ENCODE measurements around the gene DDX6.
"Not testable (repeated sequence)": the region's sequence is repeated elsewhere in the genome, so short reads cannot be mapped to it uniquely, and the experiment has no call there.

Gene DDX6

DNA sequence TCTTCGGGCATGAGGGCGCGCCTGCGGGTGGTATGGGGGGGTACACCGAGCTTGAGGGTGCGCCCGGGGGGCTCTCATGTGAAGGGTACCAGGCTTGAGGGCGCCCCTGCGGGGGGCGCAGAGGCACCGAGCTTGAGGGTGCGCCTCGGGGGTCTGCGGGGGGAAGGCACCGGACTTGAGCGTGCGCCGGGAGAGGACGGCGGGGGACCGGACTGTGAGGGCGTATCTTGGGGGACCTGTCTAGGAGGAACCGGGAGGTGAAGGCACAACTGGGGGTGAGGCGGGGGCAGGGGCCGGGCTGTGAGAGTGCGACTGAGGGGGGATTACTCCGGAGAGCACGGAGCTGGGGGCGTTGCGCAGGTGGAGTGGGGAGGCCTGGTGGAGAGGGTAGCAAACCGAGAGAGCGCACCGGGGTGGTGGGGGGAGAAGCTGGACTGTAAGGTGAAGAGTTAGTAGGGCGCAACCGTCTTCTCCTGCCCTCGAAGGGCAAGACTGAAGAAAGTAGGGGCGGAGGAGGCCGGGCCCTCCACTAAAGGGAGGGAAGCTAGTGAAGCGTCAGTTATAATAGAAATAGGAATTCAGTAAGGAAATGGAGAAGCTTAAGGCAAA, 1.1 kb upstream of the DDX6 start:
- DNase-seq (ENCODE audit: low read depth in 2 of 3, low spot score in 2 of 3) = peak in 1 of 3 experiments; percentile 19

DNA sequence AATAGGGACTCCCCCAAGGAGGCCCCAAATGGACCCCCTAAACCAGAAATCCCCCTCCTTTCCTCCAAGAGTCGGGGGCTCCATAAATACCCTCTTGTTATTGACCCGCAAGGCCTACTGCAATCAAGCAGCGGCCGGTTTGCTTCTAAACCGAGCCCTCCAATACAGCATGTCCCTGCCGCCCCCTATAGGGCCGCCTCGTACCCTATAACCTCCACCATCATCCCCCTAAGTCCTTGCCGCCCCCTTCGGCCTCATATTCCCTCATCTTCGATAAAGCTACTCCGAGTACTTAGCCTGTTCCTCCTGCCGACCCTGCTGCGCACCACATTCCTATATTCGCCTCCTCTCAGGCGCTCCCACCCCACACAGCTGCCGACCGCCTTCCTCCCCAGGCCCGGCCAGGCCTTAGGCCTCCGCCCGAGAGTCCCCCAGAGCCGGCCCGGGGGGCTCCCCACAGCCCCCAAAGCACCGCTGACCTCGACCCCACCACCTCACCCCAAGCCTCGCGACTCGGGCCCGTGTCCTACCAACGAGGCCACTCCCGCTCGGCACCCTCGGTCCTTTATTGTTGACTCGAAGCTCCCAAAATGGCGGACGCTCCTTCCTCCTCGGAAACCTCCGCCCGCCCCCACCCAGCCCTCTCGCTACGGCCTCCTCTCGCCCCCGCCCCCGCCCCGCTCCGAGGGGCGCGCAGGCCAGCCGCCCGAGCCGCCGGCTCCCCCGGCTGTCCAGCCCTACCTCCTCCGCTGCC, 430 bp downstream of the DDX6 start:
- DNase-seq (ENCODE audit: low read depth in 2 of 3, low spot score in 2 of 3) = peak; percentile 31 to 62 (median 50)

DNA sequence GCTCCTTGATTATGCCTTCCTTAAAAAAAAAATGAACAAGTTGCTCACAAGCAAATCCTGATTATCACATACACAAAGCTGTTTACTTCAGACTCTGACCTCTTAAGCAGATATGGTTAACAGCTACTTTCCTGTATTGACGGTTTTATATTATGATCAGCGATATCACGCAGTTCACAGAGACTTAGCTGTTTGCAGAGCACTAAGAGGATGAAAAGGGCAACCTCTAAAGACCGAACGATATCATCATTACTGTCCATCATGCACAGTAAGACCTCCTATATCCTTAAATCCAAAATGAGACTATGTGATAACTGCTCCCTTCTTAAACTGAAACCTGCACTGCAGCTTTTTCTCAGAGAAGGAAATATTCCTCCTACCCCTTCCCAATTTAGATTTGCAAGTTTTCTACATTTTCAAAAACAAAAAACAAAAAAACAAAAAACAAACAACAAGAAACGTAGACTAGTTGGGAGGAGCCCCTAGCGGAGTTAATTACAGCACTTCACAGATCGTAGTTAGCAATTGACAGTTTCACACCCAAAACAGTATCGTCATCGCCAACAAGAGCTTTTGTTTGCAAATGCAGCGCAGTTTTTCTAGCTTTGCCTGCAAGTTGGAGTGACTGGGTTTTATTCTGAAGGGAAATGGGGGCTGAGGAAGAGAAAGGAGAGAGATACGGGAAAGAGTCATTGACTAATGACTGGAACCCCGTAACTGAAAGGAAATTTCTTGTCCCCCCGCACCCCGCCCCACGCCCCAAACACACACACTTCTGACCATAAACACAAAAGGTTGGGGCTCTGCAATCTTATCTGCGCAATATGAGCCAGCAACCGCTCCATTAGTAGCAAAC, 1.2 kb downstream of the DDX6 start:
- DNase-seq (ENCODE audit: low read depth in 2 of 3, low spot score in 2 of 3) = peak in 1 of 3 experiments; percentile 11

DNA sequence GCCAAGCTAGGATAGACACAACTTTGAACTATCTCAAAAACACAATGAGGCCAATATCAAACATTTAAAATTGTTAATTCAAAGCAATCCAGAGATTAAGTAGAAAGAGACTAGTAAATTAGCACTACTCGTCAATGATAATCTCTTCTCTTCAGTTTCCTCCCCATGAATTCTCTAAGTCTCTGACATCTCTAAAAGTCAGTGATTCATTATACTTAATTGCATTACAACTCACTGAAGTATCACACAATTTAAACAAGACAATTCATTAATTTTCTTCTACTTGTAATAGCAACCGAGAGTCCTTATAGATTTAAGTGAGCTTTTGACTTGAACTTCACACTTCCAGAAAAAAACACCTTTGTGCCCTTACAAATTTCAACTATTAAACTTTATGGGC, 4.3 kb downstream of the DDX6 start:
- no peak for DNase-seq (ENCODE audit: low read depth in 2 of 3, low spot score in 2 of 3)

DNA sequence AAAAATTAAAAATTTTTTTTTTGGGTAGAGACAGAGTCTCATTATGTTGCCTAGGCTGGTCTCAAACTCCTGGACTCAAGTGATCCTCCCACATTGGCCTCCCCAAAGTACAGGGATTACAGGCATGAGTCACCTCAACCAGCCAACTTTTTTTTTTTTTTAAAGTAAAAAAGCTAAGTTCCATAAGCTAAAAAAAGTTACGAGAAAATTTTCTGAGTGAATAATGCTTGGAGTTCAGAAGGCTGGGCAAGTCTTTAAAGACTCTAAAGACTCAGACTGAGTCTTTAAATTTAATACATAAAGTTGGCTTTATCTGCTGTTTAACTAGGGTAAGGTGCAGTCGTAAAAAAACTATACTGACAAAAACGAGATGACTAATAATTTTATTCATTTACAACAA, 5.6 kb downstream of the DDX6 start:
- no peak for DNase-seq (ENCODE audit: low read depth in 2 of 3, low spot score in 2 of 3)

DNA sequence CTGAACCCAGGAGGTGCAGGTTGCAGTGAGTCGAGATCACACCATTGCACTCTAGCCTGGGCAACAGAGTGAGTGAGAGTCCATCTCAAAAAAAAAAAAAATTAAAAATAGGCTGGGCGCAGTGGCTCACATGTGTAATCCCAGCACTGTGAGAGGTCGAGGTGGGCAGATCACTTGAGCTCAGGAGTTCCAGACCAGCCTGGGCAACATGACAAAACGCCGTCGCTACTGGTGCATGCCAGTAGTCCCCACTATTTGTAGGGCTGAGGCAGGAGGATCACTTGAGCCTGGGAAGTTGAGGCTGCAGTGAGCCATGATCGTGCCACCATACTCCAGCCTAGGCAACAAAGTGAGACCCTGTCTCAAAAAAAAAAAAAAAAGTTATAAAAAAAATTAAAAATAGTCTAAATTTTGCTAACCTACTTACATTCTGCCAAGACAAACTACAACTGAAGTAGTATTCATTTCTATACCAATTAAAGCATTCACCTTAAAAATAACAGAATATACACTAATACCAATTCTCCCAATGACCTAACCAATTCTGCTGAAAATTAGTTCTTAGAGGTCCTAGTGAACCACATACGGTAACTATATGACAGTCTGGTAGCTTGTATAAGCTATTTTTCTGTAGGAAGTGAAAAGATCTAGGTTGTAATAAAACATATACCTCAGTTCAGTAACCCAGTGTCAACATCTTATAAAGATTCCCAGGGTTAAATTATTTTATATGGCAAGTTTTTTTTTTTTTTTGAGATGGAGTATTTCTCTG, 7.1 kb downstream of the DDX6 start:
- DNase-seq (ENCODE audit: low read depth in 2 of 3, low spot score in 2 of 3) = no peak

DNA sequence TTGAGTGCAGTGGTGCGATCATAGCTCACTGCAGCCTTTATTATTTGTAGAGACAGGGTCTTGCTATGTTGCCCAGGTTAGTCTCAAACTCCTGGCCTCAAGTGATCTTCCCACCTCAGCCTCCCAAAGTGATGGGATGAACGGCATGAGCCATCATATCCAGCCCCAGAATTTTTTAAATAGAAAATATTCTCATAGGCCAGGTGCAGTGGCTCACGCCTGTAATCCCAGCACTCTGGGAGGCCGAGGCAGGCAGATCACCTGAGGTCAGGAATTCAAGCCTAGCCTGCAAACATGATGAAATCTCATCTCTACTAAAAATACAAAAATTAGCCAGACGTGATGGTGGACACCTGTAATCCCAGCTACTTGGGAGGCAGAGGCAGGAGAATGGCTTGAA, 7.6 kb downstream of the DDX6 start:
- not testable (repeated sequence) for DNase-seq (ENCODE audit: low read depth in 2 of 3, low spot score in 2 of 3)

DNA sequence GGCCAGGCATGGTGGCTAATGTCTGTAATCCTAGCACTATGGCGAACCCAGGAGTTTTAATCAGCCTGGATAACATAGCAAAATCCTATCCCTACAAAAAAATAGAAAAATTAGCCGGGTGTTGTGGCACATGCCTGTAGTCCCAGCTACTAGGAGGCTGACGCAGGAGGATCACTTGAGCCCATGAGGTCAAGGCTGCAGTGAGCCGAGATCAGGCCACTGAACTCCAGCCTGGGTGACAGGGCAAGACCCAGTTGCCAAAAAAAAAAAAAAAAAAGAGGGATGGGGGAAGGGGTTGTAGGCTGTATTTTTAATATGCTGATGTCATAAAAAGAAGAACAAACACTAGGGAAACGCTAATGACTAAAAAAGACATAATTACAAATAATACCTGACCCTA, 12.1 kb downstream of the DDX6 start:
- DNase-seq (ENCODE audit: low read depth in 2 of 3, low spot score in 2 of 3) = no peak

DNA sequence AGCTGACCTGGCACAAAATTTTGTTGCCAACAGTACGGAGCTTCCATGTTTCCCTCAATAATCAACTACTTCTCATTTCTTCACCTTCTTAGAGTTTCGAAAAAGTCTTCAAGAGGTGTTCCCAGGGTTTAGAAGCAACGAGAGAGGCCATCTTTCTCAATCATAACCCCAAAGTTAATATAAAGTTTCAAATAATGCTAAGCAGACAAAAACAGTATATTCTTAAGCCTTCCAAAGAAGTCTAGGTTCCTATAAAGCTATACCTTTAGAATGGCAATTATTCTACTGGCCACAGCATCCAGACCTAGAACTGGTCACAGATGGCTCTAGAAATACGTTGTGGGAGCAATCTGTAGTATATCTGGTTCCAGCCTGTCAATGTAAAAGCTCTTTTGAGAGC, 16.9 kb downstream of the DDX6 start:
- DNase-seq (ENCODE audit: low read depth in 2 of 3, low spot score in 2 of 3) = no peak

DNA sequence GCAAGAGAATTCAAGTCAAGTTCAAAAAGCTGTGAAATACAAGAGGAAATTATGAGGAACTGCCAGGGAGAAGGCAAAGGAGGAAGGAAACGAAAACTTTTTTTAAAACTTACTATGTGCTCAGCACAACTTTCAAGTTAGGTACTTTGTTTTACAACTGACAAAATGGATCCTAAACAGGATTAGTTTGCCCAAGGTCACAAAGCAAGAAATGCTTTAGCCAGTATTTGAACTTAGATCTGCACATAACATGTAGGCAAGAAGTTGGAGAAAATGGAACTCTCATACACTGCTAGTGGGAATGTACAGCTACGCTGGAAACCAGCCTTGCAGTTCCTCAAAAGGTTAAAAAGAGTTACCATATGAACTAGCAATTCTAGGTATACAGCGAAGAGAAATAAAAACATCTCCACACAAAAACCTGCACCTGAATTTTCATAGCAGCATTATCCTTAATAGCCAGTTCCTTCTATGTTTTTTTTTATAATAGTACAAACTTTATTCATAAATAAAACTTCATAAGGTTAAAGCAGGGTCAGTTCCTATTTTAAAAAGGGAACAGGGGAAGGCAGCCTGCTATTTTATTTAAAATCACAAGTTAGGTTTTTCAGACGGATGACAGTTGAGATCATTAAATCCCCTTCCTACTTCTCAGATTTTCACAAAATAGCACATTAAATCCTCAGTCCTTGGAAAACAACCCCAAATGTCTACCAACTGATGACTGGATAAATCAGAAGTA, 19.2 kb downstream of the DDX6 start:
- DNase-seq (ENCODE audit: low read depth in 2 of 3, low spot score in 2 of 3) = no peak

DNA sequence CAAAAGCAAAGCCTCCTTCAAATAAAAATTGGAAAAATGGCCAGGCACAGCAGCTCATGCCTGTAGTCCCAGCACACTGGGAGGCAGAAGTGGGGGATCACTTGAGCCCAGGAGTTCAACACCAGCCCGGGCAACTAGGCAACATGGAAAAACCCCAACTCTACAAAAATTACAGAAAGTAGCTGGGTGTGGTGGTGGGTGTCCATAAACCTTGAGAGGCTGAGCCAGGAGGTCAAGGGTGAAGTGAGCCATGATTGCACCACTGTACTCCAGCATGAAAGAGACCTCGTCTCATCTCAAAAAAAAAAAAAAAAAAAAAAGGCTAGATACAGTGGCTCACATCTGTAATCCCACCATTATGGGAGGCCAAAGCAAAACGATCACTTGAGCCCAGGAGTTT, 22.3 kb downstream of the DDX6 start:
- no peak for DNase-seq (ENCODE audit: low read depth in 2 of 3, low spot score in 2 of 3)

DNA sequence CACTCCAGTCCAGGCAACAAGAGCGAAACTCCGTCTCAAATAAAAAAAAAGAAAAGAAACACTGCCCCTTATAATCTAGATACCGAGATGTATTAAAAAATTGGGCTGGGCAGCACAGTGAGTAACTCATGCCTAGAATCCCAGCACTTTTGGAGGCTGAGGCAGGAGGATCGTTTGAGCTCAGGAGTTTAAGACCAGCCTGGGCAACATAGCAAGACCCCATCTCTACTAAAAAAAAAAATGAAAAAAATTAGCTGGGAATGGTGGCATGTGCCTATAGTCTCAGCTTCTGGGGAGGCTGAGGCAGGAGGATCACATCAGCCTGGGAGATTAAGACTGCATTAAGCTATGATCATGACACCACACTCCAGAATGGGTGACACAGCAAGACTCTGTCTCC, 24.9 kb downstream of the DDX6 start:
- no peak for DNase-seq (ENCODE audit: low read depth in 2 of 3, low spot score in 2 of 3)

DNA sequence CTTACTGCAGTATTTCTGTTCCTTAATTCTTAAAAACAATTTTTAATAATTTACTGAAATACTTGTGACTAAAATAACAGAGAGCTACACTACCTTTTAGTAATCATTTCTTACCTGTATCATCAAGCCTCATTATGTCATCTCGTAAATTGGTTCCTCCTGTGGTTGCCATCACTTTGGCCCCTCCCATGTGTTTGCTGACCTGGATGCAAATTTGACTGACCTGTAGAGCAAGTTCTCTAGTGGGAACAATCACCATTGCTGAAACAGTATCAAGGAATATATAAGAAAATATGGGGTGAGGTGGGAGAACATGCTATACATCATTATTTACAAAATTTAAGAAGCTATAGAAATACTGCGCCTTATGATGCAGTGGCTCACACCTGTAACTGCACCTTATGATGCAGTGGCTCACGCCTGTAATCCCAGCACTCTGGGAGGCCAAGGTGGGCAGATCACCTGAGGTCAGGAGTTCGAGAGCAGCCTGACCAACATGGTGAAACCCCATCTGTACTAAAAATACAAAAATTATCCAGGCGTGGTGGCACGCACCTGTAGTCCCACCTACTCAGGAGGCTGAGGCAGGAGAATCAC, 25.8 kb downstream of the DDX6 start:
- DNase-seq (ENCODE audit: low read depth in 2 of 3, low spot score in 2 of 3) = not testable (repeated sequence)

DNA sequence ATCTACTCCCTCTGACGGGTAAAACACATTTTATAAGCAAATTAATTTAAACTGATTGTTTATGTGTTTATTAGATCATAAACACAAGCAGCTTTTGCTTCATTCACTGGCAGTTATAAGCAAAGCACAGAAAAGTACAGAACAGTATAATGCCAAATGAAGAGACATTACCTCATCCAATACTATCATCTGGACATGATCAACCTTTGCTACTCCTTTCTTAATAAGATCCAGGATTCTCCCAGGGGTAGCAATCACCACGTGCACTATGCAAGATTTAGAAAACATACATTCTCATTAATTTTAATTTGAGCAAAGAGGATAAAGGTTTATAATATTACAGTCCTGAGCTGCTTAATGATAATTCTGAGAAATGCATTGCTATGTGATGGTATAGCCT, 27.9 kb downstream of the DDX6 start:
- DNase-seq (ENCODE audit: low read depth in 2 of 3, low spot score in 2 of 3) = no peak

DNA sequence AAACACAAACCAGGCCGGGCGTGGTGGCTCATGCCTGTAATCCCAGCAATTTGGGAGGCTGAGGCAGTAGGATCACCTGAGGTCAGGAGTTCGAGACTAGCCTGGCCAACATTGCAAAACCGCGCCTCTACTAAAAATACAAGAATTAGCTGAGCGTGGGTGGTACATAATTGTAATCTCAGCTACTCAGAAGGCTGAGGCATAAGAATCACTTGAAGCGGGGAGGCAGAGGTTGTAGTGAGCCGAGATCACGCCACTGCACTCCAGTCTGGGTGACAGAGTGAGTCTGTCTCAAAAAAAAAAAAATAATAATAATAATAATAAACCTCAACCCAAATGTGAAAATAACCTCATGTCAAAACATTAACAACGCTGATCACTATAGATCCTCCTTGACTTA, 29.0 kb downstream of the DDX6 start:
- DNase-seq (ENCODE audit: low read depth in 2 of 3, low spot score in 2 of 3) = not testable (repeated sequence)

DNA sequence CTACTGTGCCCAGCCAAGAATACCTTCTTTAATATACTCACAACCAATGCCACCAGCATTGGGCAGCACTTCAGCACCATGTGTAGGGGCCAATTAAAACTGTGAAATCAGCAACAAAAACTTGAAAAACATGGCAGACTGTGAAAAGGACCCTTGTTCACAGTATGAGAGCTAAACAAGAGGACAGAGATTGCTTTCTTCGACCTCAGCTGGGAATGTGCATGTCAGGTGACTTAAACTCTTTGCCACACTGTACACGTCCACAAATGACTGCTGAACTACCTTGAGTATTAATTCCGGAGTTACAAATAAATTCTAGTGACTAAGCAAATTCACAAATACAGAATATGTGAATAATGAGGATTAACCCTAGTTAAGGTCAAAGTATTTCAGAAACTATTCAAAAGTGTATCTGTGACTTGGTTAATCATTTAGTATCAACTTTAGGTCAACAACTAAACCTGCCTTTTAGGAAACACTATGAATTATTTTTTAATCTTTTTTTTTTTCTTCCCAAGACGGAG, 33.0 kb downstream of the DDX6 start:
- no peak for DNase-seq (ENCODE audit: low read depth in 2 of 3, low spot score in 2 of 3)

DNA sequence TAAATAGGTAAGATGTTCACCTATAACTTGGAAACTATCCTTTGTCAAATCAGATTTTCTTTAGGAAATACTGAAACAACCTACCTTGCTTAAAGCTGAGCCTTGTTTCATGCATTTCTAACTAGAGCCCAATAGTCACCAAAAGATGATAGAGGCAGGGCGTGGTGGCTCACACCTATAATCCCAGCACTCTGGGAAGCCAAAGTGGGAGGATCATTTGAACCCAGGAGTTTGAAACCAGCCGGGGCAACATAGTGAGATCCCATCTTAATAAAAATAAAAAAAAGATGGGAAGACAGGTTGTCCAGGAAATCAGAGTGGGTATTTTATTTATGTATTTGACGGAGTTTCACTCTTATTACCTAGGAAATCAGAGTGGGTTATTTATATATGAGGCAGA, 38.3 kb downstream of the DDX6 start:
- no peak for DNase-seq (ENCODE audit: low read depth in 2 of 3, low spot score in 2 of 3)

DNA sequence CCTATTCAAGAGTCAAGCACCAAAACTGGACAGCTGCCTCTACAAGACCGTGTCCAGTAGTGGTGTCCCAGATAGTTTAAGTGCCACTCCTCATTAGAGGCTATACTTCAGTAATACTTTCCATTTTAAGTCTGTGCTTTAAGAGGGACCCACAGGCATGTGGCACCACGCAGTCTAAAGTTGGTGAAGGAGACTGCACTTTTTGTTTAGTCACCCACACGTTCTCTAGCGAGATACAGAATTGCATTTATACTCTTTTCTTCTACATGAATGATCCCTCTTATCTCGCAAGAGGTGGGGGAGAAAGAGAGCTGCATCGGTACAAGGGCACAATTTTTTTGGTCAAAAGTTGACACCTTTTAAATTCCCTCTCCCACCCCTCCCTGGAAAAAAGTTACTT, 41.5 kb downstream of the DDX6 start:
- DNase-seq (ENCODE audit: low read depth in 2 of 3, low spot score in 2 of 3) = no peak

DNA sequence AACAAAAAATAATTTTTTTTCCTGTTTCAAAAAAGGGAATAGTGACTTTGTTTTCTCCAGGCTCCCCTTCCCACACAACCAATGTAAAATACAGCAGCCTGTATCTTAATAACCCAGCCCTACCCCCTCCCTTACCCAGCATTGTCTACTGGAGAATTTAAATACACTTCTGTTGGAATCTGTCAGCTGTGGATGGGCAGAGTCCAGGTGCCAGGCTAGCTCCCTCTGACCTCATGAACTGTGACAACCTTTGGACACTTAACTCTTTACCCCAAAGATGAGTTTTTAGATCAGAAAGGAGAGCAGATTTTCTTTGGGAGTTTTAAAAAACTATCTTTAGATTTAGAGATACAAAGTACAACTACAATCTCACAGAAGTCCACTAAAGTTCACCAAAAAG, 42.9 kb downstream of the DDX6 start:
- DNase-seq (ENCODE audit: low read depth in 2 of 3, low spot score in 2 of 3) = no peak

DNA sequence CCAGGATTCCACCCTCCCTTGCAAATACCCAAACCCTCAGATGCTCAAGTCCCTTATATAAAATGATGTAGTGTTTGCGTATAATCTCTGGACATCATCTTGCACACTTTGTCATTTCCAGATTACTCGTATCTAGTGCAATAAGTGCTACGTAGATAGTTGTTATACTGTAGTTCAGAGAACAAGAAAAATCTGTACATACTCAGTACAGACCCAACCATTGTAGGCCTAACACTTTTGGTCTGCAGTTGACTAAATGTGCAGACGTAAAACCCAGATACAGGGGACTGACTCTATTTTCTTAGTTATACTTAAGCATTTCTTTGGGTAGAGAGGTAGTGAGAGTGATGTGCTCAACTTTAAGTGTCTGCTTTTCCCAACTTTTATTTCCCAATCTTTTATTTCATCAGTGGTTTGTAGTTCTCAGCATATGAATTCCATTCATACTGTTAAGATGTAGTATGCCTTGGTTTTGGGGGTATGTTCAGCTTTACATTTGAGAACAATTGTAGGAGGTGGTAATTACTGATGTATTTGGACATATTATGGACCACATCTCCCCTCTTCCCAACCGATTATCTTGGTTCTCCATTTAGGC, 43.9 kb downstream of the DDX6 start:
- DNase-seq (ENCODE audit: low read depth in 2 of 3, low spot score in 2 of 3) = no peak
